Limb (tissue), 2 donors: ENCODE data around the gene MAP3K13.
"Not testable (repeated sequence)": the region's sequence is repeated elsewhere in the genome, so short reads cannot be mapped to it uniquely, and the experiment has no call there.

Experiments used
- DNase-seq, 2 donors: peaks; one replicate each; pipeline ENCODE4 v3.0.0-alpha.2; 2016; ENCODE audit errors: extremely low spot score in 2 of 2

The MAP3K13 gene

DNA sequence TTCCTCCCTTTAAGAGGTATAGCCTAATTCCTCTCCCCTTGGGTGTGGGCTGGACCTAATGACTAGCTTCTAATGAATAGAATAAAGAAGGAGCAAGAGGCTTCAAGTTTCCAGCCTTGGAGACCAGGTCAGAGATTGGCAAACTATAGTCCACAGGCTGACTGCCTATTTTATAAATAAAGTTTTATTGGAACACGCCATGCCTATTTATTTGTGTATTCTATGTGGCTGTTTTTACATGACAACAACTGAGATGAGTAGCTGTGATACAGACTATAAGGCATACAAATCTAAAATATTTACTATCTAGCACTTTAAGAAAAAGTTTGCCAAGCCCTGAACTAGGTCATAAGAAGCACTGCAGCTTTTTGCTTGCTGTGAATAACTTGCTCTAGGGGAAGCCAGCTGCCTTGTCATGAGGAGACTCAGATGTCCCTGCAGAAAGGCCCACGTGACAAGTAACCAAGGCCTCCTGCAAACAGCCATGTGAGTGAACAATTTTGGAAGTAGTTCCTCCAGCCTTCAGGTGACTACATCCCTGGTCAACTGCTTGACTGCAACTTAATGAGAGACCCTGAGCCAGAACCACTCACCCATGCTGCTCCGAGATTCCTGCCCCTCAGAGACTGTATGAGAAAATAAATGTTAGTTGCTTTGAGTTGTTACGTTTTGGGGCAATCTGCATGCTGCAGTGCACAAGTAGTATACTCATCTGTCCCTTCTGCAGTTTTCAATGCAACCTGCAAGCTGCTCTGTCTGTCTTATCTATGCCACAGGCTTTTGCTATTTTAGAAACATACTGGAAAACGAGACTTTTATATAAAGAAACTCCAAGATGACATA, 21.1 kb upstream of the MAP3K13 start:
- no peak for DNase-seq

GRCh38 chr3:185342459-185343174, 20.3 kb upstream of the MAP3K13 start:
- DNase-seq: no peak

- no peak for DNase-seq
Observed at GRCh38 chr3:185347399-185347798, 15.5 kb upstream of the MAP3K13 start.

DNA sequence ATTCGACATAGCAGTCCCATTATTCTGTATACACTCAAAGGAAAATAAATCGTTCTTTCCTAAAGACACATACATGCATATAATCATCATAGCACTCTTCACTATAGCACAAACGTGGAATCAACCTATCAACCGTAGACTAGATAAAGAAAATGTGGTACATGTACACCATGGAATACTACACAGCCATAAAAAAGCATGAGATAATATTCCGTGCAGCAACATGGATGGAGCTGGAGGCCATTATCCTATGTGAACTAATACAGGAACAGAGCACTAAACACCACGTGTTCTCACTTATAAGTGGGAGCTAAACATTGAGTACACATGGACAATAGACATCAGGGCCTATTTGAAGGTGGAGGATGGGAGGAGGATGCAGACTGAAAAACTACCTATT, 12.1 kb upstream of the MAP3K13 start:
- no peak for DNase-seq

DNA sequence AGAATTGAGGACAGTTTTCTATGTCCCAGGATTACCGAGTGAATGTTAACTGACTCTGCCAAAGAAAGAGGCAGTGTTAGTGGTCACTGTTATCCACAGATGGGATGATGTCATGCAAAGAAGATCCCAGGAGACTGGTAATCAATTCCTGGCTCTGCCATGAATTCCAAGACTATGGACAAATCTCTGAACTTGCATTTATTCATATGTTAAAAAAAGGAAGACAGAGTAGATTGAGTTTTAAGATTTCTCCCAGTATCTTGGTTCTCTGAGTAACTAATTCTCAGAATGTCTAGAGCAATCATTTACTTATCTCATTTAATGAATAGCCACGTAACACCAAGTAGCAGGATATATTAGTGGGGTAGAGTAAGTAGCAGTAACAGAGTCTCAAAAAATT, 11.5 kb upstream of the MAP3K13 start:
- no peak for DNase-seq

GRCh38 chr3:185353225-185353624, 9.7 kb upstream of the MAP3K13 start:
- no peak for DNase-seq

DNA sequence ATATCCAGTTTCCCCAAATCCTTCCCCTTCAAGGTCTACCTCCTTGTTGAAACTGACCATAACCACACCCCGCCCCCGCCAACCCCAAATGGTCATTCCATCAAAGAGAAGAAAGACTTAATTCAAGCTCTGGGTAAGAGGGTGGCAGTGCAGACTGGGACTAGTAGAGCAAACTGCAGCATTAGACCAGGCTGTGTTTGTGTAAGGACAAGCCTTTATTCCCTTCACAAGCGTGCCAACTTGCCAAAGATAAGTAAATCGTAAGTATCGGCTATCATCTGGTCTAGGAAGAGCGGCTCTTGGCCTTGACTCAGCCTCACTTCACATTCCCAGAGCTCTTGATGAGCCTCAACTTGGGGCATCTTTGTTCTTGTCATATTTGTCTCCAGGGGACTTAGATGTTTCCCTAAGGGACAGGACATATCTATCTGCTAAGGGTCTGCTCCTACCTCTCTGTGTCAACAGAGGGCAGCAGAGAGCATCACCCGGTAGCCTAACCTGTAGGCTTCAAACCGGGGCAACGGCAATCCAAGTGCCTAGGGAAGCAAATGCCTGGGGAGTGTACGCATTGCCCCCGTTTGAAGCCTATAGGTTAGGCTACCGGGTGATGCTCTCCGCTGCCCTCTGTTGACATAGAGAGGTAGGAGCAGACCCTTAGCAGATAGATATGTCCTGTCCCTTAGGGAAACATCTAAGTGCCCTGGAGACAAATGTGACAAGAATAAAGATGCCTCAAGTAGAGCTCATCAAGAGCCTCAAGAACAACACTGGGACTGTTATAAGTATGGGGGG, 8.9 kb upstream of the MAP3K13 start:
- DNase-seq: peak in 1 of 2 donors; percentile 48

GRCh38 chr3:185356499-185356898, 6.4 kb upstream of the MAP3K13 start:
- no peak for DNase-seq

DNA sequence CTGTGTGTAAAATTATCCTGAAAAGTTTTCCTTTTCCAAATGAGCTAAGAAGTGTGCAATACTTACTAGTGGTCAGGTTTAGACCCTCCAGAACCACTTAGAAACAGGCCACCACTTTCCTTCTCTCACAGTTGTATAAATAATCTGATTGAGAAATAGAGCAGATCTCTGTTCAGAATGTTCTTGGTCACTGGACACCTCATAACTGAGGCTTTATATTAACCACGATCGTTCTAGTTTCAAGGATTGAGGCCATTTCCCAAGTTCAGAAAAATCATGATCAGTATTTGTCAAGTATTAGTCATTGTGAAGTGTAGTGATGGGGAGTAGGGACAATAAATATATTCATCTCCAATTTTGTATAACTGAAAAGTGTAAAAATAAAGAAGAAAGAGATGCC, 1.0 kb upstream of the MAP3K13 start:
- DNase-seq: no peak

DNA sequence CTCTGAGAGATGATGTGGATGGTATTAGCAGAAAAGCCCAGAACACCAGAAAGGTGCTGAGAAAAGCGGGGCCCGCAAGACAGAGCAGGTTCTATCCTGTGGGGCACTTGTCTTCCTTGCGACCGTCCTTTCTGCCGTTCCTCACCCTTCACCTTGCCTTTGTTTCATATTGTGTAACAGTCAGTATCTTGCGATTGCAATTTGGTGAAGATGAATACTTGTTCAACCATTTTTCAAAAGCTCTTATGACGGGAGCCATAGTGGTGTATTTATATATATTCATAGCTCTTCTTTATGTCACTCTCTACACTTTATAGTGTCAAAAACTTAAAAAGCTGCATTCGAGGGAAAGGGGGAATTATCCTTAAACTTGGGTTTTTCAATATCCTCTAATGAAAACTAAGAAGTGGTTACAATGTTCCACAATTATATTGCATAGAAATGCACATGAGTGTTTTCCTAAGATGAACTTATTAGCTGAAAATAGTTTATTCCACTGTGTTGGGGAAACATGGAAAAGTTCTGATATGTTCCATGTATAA, 797 bp downstream of the MAP3K13 start:
- no peak for DNase-seq

- no peak for DNase-seq
Observed at GRCh38 chr3:185365291-185366073, 2.5 kb downstream of the MAP3K13 start.

DNA sequence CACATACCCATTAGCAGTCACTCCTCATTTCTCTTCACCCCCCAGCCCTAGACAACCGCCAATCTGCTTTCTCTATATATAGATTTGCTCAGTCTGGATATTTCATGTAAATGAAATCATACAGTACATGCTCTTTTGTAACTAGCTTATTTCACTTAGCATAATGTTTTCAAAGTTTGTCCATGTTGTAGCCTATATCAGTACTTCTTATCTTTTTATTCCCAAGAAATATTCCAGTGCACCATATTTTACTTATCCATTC, 3.1 kb downstream of the MAP3K13 start:
- no peak for DNase-seq

- DNase-seq: no peak
Observed at GRCh38 chr3:185366913-185367312, 4.0 kb downstream of the MAP3K13 start.

GRCh38 chr3:185370349-185370748, 7.4 kb downstream of the MAP3K13 start:
- DNase-seq: not testable (repeated sequence)

DNA sequence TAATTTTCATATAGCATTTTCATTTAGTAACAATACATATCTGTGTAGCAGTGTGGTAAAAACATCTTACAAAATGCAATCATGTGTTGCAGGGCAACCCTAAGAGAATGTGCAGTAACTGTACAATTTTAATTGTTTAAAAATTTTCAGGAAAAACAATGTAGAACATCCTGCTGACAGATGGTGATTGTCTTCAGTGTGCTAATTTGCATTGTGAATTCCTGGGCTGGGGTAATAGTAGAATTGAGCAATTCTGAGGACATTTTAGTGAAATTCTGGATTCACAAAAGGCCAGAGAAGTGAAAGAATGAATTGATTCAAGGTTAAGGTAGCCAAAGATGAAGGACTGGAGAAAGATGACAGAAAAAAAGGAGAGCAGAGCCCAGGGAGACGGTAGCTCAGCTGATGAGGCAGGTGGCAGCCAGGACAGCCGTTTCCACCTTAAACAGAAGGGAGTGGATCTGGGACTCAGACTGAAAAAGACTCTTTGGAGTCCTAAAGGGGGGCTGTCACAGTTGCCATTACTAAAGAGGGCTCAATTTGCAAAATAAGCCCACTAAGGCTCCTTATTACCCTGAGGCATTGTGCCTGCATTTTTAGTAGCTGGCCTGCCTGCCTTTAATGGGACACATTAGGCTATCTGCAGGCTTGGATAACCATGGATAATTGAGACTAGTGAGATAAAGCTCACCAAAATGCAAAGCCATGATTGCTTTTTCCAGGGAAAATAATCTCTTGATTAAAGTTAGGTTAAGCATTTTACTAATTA, 8.6 kb downstream of the MAP3K13 start:
- no peak for DNase-seq

GRCh38 chr3:185381320-185382058, 18.6 kb downstream of the MAP3K13 start:
- no peak for DNase-seq

- DNase-seq: no peak
Observed at GRCh38 chr3:185382154-185382553, 19.2 kb downstream of the MAP3K13 start.

DNA sequence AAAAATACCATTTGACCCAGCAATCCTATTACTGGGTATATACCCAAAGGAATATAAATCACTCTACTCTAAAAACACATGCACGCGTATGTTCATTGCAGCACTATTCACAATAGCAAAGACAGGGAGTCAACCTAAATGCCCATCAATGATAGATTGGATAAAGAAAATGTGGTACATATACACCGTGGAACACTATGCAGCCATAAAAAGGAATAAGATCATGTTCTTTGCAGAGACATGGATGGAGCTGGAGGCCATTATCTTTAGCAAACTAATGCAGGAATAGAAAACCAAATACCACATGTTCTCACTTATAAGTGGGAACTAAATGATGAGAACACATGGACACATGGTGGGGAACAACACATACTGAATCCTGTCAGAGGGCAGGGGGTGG, 23.6 kb downstream of the MAP3K13 start:
- DNase-seq: not testable (repeated sequence)

DNA sequence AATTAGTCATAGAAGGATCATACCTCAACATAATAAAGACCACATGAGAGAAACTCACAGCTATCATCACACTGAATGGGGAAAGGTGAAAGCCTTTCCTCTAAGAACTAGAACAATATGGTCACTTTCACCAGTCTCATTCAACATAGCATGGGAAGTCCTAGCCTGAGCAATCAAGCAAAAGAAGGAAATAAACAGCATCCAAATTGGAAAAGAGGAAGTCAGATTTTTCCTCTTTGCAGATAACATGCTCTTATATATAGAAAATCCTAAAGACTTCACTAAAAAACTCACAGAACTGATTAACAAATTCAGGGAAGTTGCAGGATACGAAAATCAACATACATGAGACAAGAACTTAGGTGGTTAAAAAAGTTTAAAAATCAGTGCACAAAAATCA, 24.7 kb downstream of the MAP3K13 start:
- no peak for DNase-seq

- no peak for DNase-seq
Observed at GRCh38 chr3:185393055-185393454, 30.1 kb downstream of the MAP3K13 start.
